K562 (cell line): ENCODE data around the gene GHRL. TPM values are rescaled to one million over a fixed set of nuclear protein-coding genes. Genes with fewer than 3 reads are reported as not detected.
A peak's percentile ranks its signal among the peaks of the same experiment; 100 is the strongest.

ENCODE experiments used
- CREB3 ChIP-seq: fragments of 450-650 bp; conservative IDR thresholded peaks from 2 replicates; pipeline ENCODE4 v1.6.1; 2016; ENCODE audit warnings: missing genetic modification characterization, low read depth, mild to moderate bottlenecking, missing compliant biosample characterization, moderate library complexity
- CREM ChIP-seq: IDR thresholded peaks from 2 replicates; pipeline ENCODE4 v1.6.1; 2014; ENCODE audit warnings: antibody characterized with exemption, low read depth
- DPF2 ChIP-seq: fragments of 450-650 bp; IDR thresholded peaks from 2 replicates; pipeline ENCODE4 v1.6.1; 2016
- EP300 ChIP-seq: IDR thresholded peaks from 2 replicates; pipeline ENCODE4 v1.6.1; 2012; ENCODE audit warnings: low read length, improper control_type of control experiment
- HDAC2 ChIP-seq: fragments of 450-650 bp; IDR thresholded peaks from 2 replicates; pipeline ENCODE4 v1.6.1; 2016; ENCODE audit warnings: mild to moderate bottlenecking
- JUN ChIP-seq, 2 experiments: sonication (generic) in 1 of 2; formaldehyde crosslinking in 1 of 2; IDR thresholded peaks; 2 replicates each; pipeline versions ENCODE4 v1.6.1 to v1.8.0; 2012 to 2022; ENCODE audit warnings: borderline replicate concordance in 2 of 2, mild to moderate bottlenecking in 2 of 2, improper control_type of control experiment in 1 of 2, low read depth in 1 of 2, low read length in 1 of 2, missing genetic modification reagents in 1 of 2
- KAT2B ChIP-seq: IDR thresholded peaks from one replicate; pipeline ENCODE4 v1.6.1; 2012; ENCODE audit warnings: low read depth, mild to moderate bottlenecking, control low read depth, inconsistent platforms, low read length, moderate library complexity
- KLF10 ChIP-seq: fragments of 250-450 bp; sonication (Bioruptor Pico); IDR thresholded peaks from 2 replicates; pipeline ENCODE4 v1.6.1; 2021; ENCODE audit warnings: matching md5 sums
- LCOR ChIP-seq: sonication (generic); formaldehyde crosslinking; IDR thresholded peaks from 2 replicates; pipeline ENCODE4 v1.8.0; 2022; ENCODE audit warnings: mild to moderate bottlenecking, missing genetic modification reagents
- MCM3 ChIP-seq: fragments of 450-650 bp; IDR thresholded peaks from 2 replicates; pipeline ENCODE4 v1.6.1; 2016
- NBN ChIP-seq: fragments of 450-650 bp; IDR thresholded peaks from 2 replicates; pipeline ENCODE4 v1.6.1; 2016; ENCODE audit warnings: low read depth, mild to moderate bottlenecking
- SMARCA5 ChIP-seq: fragments of 450-650 bp; IDR thresholded peaks from 2 replicates; pipeline ENCODE4 v1.6.1; 2016
- TBL1XR1 ChIP-seq, 2 experiments: IDR thresholded peaks; 2 replicates each; pipeline ENCODE4 v1.6.1; 2012; ENCODE audit warnings: improper control_type of control experiment in 2 of 2, low read length in 2 of 2, mild to moderate bottlenecking in 1 of 2
- TCF15 ChIP-seq: fragments of 250-450 bp; sonication (Bioruptor Pico); IDR thresholded peaks from 2 replicates; pipeline ENCODE4 v1.8.0; 2022; ENCODE audit warnings: moderate library complexity, mild to moderate bottlenecking, inconsistent platforms
- TEAD1 ChIP-seq, 2 experiments: fragments of 450-650 bp in 1 of 2; sonication (generic) in 1 of 2; formaldehyde crosslinking; IDR thresholded peaks; 2 replicates each; pipeline versions ENCODE4 v1.4.0 to v1.8.0; 2020 to 2022; ENCODE audit warnings: mild to moderate bottlenecking in 2 of 2, missing genetic modification reagents in 1 of 2
- TRIM28 ChIP-seq: fragments of 450-650 bp; IDR thresholded peaks from 2 replicates; pipeline ENCODE4 v1.6.1; 2017
- ZBTB2 ChIP-seq: fragments of 450-650 bp; IDR thresholded peaks from 2 replicates; pipeline ENCODE4 v1.6.1; 2016; ENCODE audit warnings: antibody characterized with exemption
- ZMIZ1 ChIP-seq, 2 experiments: fragments of 150-350 bp in 1 of 2; IDR thresholded peaks; 2 replicates each; pipeline ENCODE4 v1.6.1; 2012 to 2016; ENCODE audit warnings: low read depth in 2 of 2, low read length in 2 of 2, mild to moderate bottlenecking in 1 of 2, moderate library complexity in 1 of 2
- ZNF224 ChIP-seq: sonication (generic); formaldehyde crosslinking; IDR thresholded peaks from 2 replicates; pipeline ENCODE4 v1.8.0; 2022; ENCODE audit warnings: mild to moderate bottlenecking, missing genetic modification reagents
- ZNF408 ChIP-seq: fragments of 250-450 bp; sonication (Bioruptor Pico); IDR thresholded peaks from 2 replicates; pipeline ENCODE4 v1.4.0; 2020; ENCODE audit warnings: low read depth, mild to moderate bottlenecking, moderate library complexity
- ZNF41 ChIP-seq: fragments of 250-450 bp; sonication (Bioruptor Pico); conservative IDR thresholded peaks from 2 replicates; pipeline ENCODE4 v1.4.0; 2020; ENCODE audit warnings: mild to moderate bottlenecking
- ZNF639 ChIP-seq, 2 experiments: fragments of 200-800 bp in 1 of 2; sonication (Bioruptor generic) in 1 of 2; sonication (generic) in 1 of 2; formaldehyde crosslinking in 1 of 2; IDR thresholded peaks in 1 of 2; conservative IDR thresholded peaks in 1 of 2; 2 replicates each; pipeline versions ENCODE4 v1.5.0 to v1.6.1; 2016 to 2020; ENCODE audit warnings: missing compliant biosample characterization in 1 of 2, missing genetic modification characterization in 1 of 2, missing genetic modification reagents in 1 of 2
- polyA plus RNA-seq, 8 experiments: library from polyadenylated mRNA; depleted of rRNA in 4 of 8; stranded (reverse) in 5 of 8; unstranded in 3 of 8; fragments of >200 nt; fragmentation: Nextera tagmentation in 2 of 8; fragmentation: Illumina TruSeq in 1 of 8; extraction: Ambion mirVana in 2 of 8; extraction: Trizol in 1 of 8; gene quantifications; 2 replicates each; pipeline versions ENCODE4 v1.2.1 to v1.2.3, GENCODE V29; 2011 to 2014; ENCODE audit warnings: inconsistent platforms in 1 of 8, missing spikeins in 1 of 8
- total RNA-seq, 7 experiments: library from RNA; depleted of rRNA in 6 of 7; stranded (reverse); fragments of >200 nt in 6 of 7; fragmentation: Illumina TruSeq in 2 of 7; extraction: Trizol in 2 of 7; gene quantifications; 2 replicates each; pipeline versions ENCODE4 v1.2.1 to v1.2.3, GENCODE V29; 2011 to 2021; ENCODE audit warnings: low replicate concordance in 1 of 7

Gene GHRL
- total and polyA plus RNA-seq, 9 of the 15 experiments (the other 6 are each of a cell fraction or from before 2014, with no cell fraction given) = 0.08 to 0.29 (median 0.15) TPM; not detected in 5

- TF ChIP-seq MCM3 (no peak), CREM (no peak), NBN (no peak), JUN (IDR thresholded peaks at IDR 0.05; ENCODE audit: borderline replicate concordance, low read depth, low read length) (no peak), JUN (CRISPR knock-in tag; IDR thresholded peaks at IDR 0.05; ENCODE audit: borderline replicate concordance) (no peak), KLF10 (CRISPR knock-in tag) (no peak), HDAC2 (peak; percentile 85; the same call in 1 of the 2 replicates), EP300 (no peak), TBL1XR1 (IDR thresholded peaks at IDR 0.05; ENCODE audit: low read length in 2 of 2) (no peak), CREB3 (tag) (no peak), TRIM28 (no peak; the same call in 1 of the 2 replicates), TCF15 (CRISPR knock-in tag) (0 out of 2 replicates have a peak, but pooled peaks have one; percentile 15), ZMIZ1 (IDR thresholded peaks at IDR 0.05; ENCODE audit: low read depth in 2 of 2, low read length in 2 of 2) (no peak), LCOR (CRISPR knock-in tag) (no peak), ZNF408 (CRISPR knock-in tag) (no peak), ZNF639 (CRISPR knock-in tag; conservative IDR thresholded peaks at IDR 0.05 in 1 of 2, IDR thresholded peaks at IDR 0.05 in 1 of 2) (no peak), SMARCA5 (peak; percentile 41; the same call in 1 of the 2 replicates), TEAD1 (CRISPR knock-in tag; IDR thresholded peaks at IDR 0.05) (0 out of 4 replicates have a peak, but pooled peaks of 1 of the 2 experiments have one; percentile 28), ZNF224 (CRISPR knock-in tag) (no peak), ZBTB2 (0 out of 2 replicates have a peak, but pooled peaks have one; percentile 22), DPF2 (peak; percentile 68), ZNF41 (CRISPR knock-in tag) (no peak), KAT2B (no peak)
Measured at GRCh38 chr3:10247679-10248183, 45.0 kb downstream of the GHRL start (continued).
